Bronchial epithelial cell (primary cell): Measurements from ENCODE around the gene WNT3. TPM values are rescaled to one million over a fixed set of nuclear protein-coding genes. Genes with fewer than 3 reads are reported as not detected.
A peak's percentile ranks its signal among the peaks of the same experiment; 100 is the strongest.

ENCODE experiments used
- DNase-seq: peaks from one replicate; pipeline ENCODE4 v3.0.0-alpha.2; 2010; ENCODE audit warnings: low read depth
- FAIRE-seq: peaks from 2 replicates; lab custom pipeline; 2011; peaks lifted over from hg19 to GRCh38; lab: Jason Lieb, UNC
- H3K27me3 ChIP-seq: 2 replicates; pipeline ENCODE4 v1.5.1; 2011; ENCODE audit warnings: low read length; ENCODE audit not compliant: control insufficient read depth, insufficient read depth
- H3K36me3 ChIP-seq: 2 replicates; pipeline ENCODE4 v1.5.1; 2011; ENCODE audit warnings: low read length; ENCODE audit not compliant: control insufficient read depth, insufficient read depth
- H3K4me3 ChIP-seq: 2 replicates; pipeline ENCODE4 v1.5.1; 2011; ENCODE audit warnings: mild to moderate bottlenecking, low read depth, low read length, control low read depth
- CTCF ChIP-seq: IDR thresholded peaks from 2 replicates; pipeline ENCODE4 v1.5.1; 2011; ENCODE audit warnings: mild to moderate bottlenecking, moderate library complexity, low read length, control low read depth, inconsistent platforms; ENCODE audit not compliant: insufficient read depth, severe bottlenecking
- total RNA-seq: library from RNA; depleted of rRNA; stranded (reverse); fragments of >200 nt; gene quantifications from 2 replicates; pipeline ENCODE4 v1.2.1, GENCODE V29; 2014

WNT3 gene
- total RNA-seq, 1 donor from 2014 or later = 0.79 TPM

- FAIRE-seq = no peak
- DNase-seq = no peak
- Histone ChIP-seq H3K36me3 (no peaks in the 10 kb centered on the region), H3K27me3 (no peaks in the 10 kb centered on the region), H3K4me3 (no peak overlapping the region)
- no peak for TF ChIP-seq CTCF
Observed at GRCh38 chr17:46768540-46768870, 50.0 kb downstream of the WNT3 start.

- TF ChIP-seq CTCF = no peak
- Histone ChIP-seq H3K27me3 (no peaks in the 10 kb centered on the region), H3K36me3 (no peaks in the 10 kb centered on the region), H3K4me3 (no peak overlapping the region)
- FAIRE-seq = no peak
- DNase-seq = no peak
Observed at GRCh38 chr17:46766493-46767491, 51.7 kb downstream of the WNT3 start.

GRCh38 chr17:46765453-46765852 is 53.0 kb downstream of the WNT3 start:
- no peak for FAIRE-seq
- TF ChIP-seq CTCF = no peak
- no peak for DNase-seq
- H3K36me3 ChIP-seq = no peaks in the 10 kb centered on the region
- no peak overlapping the region for H3K4me3 ChIP-seq
- no peaks in the 10 kb centered on the region for H3K27me3 ChIP-seq

- peak; percentile 72 for DNase-seq
- H3K36me3 ChIP-seq = no peaks in the 10 kb centered on the region
- TF ChIP-seq CTCF = no peak
- FAIRE-seq = no peak
- no peaks in the 10 kb centered on the region for H3K27me3 ChIP-seq
- no peak overlapping the region for H3K4me3 ChIP-seq
Observed at GRCh38 chr17:46764709-46765401, 53.6 kb downstream of the WNT3 start.

- DNase-seq (no peak), FAIRE-seq (no peak)
- no peaks in the 10 kb centered on the region for H3K36me3 ChIP-seq
- no peak for TF ChIP-seq CTCF
- no peaks in the 10 kb centered on the region for H3K27me3 ChIP-seq
- H3K4me3 ChIP-seq = no peak overlapping the region
Observed at GRCh38 chr17:46764000-46764708, 54.3 kb downstream of the WNT3 start.
